Muscle of leg (tissue), 11 donors: ENCODE measurements around the gene ETNK2. TPM values are rescaled to one million over a fixed set of nuclear protein-coding genes. Genes with fewer than 3 reads are reported as not detected.

Source experiments
- DNase-seq: peaks from one replicate; pipeline ENCODE4 v3.0.0; 2013
- H3K27ac ChIP-seq: one replicate; pipeline ENCODE4 v1.5.1; 2013; ENCODE audit warnings: mild to moderate bottlenecking, low read length, control low read depth
- H3K27me3 ChIP-seq: one replicate; pipeline ENCODE4 v1.6.1; 2013; ENCODE audit warnings: low read length; ENCODE audit not compliant: control insufficient read depth, insufficient read depth
- H3K36me3 ChIP-seq: one replicate; pipeline ENCODE4 v1.6.1; 2013; ENCODE audit warnings: low read length; ENCODE audit not compliant: control insufficient read depth, insufficient read depth
- H3K4me1 ChIP-seq: one replicate; pipeline ENCODE4 v1.6.1; 2013; ENCODE audit warnings: low read length; ENCODE audit not compliant: control insufficient read depth, insufficient read depth
- H3K4me3 ChIP-seq: one replicate; pipeline ENCODE4 v1.5.1; 2013; ENCODE audit warnings: low read length, control low read depth
- H3K9me3 ChIP-seq: replicated peaks from 2 replicates; pipeline ENCODE4 v1.6.1; 2013; ENCODE audit warnings: low read depth, low read length; ENCODE audit not compliant: control insufficient read depth
- WGBS: methylation state at CpG from one replicate; pipeline ENCODE4 v1.1.5; 2013; ENCODE audit warnings: missing lambda C conversion rate; ENCODE audit not compliant: insufficient coverage; 5-methylcytosine and 5-hydroxymethylcytosine counted together
- polyA plus RNA-seq, 8 donors: library from polyadenylated mRNA; unstranded; fragments of 120-200 nt; gene quantifications; one replicate each; pipeline versions ENCODE4 v1.2.1 to v1.2.3, GENCODE V29; 2013; ENCODE audit warnings: inconsistent platforms in 1 of 8, low replicate concordance in 1 of 8; ENCODE audit not compliant: insufficient read length in 8 of 8, insufficient read depth in 1 of 8
- total RNA-seq: library from RNA; stranded (reverse); fragments of 120-200 nt; gene quantifications from one replicate; pipeline ENCODE4 v1.2.4, GENCODE V29; 2013

Gene ETNK2
- total and polyA plus RNA-seq, 9 donors, result 2.1 to 6.1 (median 3.7) TPM

GRCh38 chr1:204112876-204113730 is 38.7 kb downstream of the ETNK2 start:
- DNase-seq, result no peak
- Histone ChIP-seq H3K36me3 (peaks cover 23% of the 10 kb centered on the region), H3K9me3 (no peaks in the 10 kb centered on the region), H3K27ac (no peak overlapping the region), H3K4me3 (no peak overlapping the region), H3K4me1 (peaks cover 3% of the 10 kb centered on the region), H3K27me3 (no peaks in the 10 kb centered on the region)
- WGBS, result 74% methylated on average over 6 of the region's 11 CpGs

GRCh38 chr1:204110894-204111633 is 40.8 kb downstream of the ETNK2 start:
- DNase-seq, result no peak

GRCh38 chr1:204108312-204109141 is 43.3 kb downstream of the ETNK2 start:
- 48% methylated on average over 12 of the region's 21 CpGs for WGBS
- no peaks in the 10 kb centered on the region for H3K36me3 ChIP-seq
- H3K4me1 ChIP-seq, result peaks cover 14% of the 10 kb centered on the region
- peak overlapping the region; percentile 42 for H3K27ac ChIP-seq
- H3K4me3 ChIP-seq, result no peak overlapping the region
- no peaks in the 10 kb centered on the region for H3K27me3 ChIP-seq
- DNase-seq, result no peak
- H3K9me3 ChIP-seq, result no peaks in the 10 kb centered on the region

More at GRCh38 chr1:204110894-204111633, 40.8 kb downstream of the ETNK2 start:
- Histone ChIP-seq H3K9me3 (no peaks in the 10 kb centered on the region), H3K27me3 (no peaks in the 10 kb centered on the region), H3K4me1 (peaks cover 3% of the 10 kb centered on the region), H3K4me3 (no peak overlapping the region), H3K27ac (no peak overlapping the region), H3K36me3 (peaks cover 9% of the 10 kb centered on the region)
- 94% methylated on average over 3 of the region's 5 CpGs for WGBS

GRCh38 chr1:204107892-204108291 is 44.0 kb downstream of the ETNK2 start:
- no peak for DNase-seq
- 57% methylated on average over 1 of the region's 2 CpGs for WGBS
- Histone ChIP-seq H3K4me1 (peaks cover 18% of the 10 kb centered on the region), H3K4me3 (no peak overlapping the region), H3K27ac (no peak overlapping the region), H3K9me3 (no peaks in the 10 kb centered on the region), H3K36me3 (no peaks in the 10 kb centered on the region), H3K27me3 (no peaks in the 10 kb centered on the region)

- no CpG with 5 or more reads among the region's 1 CpG for WGBS
- H3K4me3 ChIP-seq, result no peak overlapping the region
- no peaks in the 10 kb centered on the region for H3K9me3 ChIP-seq
- H3K36me3 ChIP-seq, result no peaks in the 10 kb centered on the region
- no peak for DNase-seq
- H3K27ac ChIP-seq, result no peak overlapping the region
- no peaks in the 10 kb centered on the region for H3K27me3 ChIP-seq
- H3K4me1 ChIP-seq, result peaks cover 22% of the 10 kb centered on the region
Measured at GRCh38 chr1:204106825-204107224, 45.0 kb downstream of the ETNK2 start.

GRCh38 chr1:204105131-204105515 is 46.7 kb downstream of the ETNK2 start:
- H3K27ac ChIP-seq, result no peak overlapping the region
- DNase-seq, result no peak
- WGBS, result 72% methylated on average over 2 of the region's 6 CpGs
- H3K36me3 ChIP-seq, result no peaks in the 10 kb centered on the region
- no peaks in the 10 kb centered on the region for H3K27me3 ChIP-seq
- H3K9me3 ChIP-seq, result no peaks in the 10 kb centered on the region
- no peak overlapping the region for H3K4me3 ChIP-seq
- peaks cover 19% of the 10 kb centered on the region for H3K4me1 ChIP-seq

- no peak for DNase-seq
- Histone ChIP-seq H3K36me3 (no peaks in the 10 kb centered on the region), H3K27me3 (no peaks in the 10 kb centered on the region), H3K4me1 (peaks cover 19% of the 10 kb centered on the region), H3K27ac (peak overlapping the region; percentile 20), H3K4me3 (no peak overlapping the region), H3K9me3 (no peaks in the 10 kb centered on the region)
- 81% methylated on average over 8 of the region's 14 CpGs for WGBS
Measured at GRCh38 chr1:204104331-204105130, 47.3 kb downstream of the ETNK2 start.

- peaks cover 19% of the 10 kb centered on the region for H3K4me1 ChIP-seq
Measured at GRCh38 chr1:204103431-204103741, 48.5 kb downstream of the ETNK2 start.

GRCh38 chr1:204102739-204103430 is 49.0 kb downstream of the ETNK2 start:
- Histone ChIP-seq H3K4me3 (no peak overlapping the region), H3K4me1 (peaks cover 19% of the 10 kb centered on the region), H3K9me3 (no peaks in the 10 kb centered on the region), H3K27me3 (no peaks in the 10 kb centered on the region), H3K36me3 (no peaks in the 10 kb centered on the region), H3K27ac (no peak overlapping the region)
- 46% methylated on average over 2 of the region's 3 CpGs for WGBS
- DNase-seq, result no peak

More at GRCh38 chr1:204103431-204103741, 48.5 kb downstream of the ETNK2 start:
- H3K9me3 ChIP-seq, result no peaks in the 10 kb centered on the region
- H3K27ac ChIP-seq, result no peak overlapping the region
- WGBS, result 7% methylated on average over 2 of the region's 2 CpGs
- H3K27me3 ChIP-seq, result no peaks in the 10 kb centered on the region
- DNase-seq, result no peak
- H3K36me3 ChIP-seq, result no peaks in the 10 kb centered on the region
- H3K4me3 ChIP-seq, result no peak overlapping the region
